GM18517 (cell line): ENCODE data around the gene RGS16.

Experiments
- ATAC-seq: cut with Tn5 transposase; IDR thresholded peaks from one replicate; pipeline ENCODE4 v1.9.1; 2021; ENCODE audit warnings: mild to moderate bottlenecking, moderate library complexity; ENCODE audit not compliant: unreplicated experiment

RGS16 gene

DNA sequence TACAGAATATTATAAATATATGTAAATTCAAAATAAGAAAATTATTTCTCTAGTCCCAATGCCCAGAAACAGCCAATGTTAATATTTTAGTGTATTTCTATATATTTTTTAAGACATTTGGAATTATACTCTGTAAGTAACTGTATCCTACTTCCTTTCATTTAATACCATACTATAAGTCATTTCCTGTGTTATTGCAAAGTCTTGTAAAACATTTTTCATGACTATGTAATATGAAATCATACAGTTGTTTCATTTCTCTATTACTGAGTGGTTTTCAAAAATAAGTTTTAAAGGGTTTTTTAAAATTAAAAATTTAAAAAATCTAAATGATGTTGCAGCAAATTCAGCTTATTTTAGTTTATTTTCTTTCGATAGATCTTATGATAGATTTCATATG, 17.1 kb downstream of the RGS16 start:
- no peak for ATAC-seq

- ATAC-seq = no peak
These were observed 17.8 kb downstream of the RGS16 start for GRCh38 chr1:182586380-182586779.

- ATAC-seq = no peak
These were observed 19.4 kb downstream of the RGS16 start for GRCh38 chr1:182584746-182585145.

- no peak for ATAC-seq
These were observed 23.5 kb downstream of the RGS16 start for GRCh38 chr1:182580736-182581135.

DNA sequence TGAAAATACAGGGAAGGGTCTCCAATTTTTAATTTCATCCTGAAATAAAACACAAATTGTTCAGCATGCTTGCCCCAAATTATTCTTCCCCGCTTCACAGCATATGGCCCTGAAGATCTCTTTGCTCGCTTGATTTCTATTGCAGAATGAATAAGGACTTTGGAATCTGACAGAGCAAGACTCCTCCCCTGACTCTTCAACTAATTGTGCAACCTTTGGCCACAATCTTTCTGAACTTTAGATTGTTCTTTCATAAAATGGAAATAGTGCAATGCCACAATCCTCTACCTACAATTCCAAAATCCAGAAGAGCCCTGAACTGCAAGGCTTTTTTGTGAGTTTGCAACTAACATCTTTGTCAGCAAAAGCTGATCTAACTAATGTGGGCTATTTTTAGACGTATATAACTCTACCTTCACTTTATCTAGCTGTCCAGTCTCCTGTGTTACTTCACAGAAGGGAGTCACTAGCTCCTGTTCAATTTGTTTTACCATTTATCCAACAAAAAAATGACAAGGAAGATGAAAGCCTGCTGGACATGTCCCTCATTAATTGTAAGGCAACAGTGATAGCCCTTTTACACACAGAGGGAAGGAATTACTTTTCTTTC, 28.5 kb downstream of the RGS16 start:
- ATAC-seq = no peak

GRCh38 chr1:182574156-182574555, 30.0 kb downstream of the RGS16 start:
- no peak for ATAC-seq

DNA sequence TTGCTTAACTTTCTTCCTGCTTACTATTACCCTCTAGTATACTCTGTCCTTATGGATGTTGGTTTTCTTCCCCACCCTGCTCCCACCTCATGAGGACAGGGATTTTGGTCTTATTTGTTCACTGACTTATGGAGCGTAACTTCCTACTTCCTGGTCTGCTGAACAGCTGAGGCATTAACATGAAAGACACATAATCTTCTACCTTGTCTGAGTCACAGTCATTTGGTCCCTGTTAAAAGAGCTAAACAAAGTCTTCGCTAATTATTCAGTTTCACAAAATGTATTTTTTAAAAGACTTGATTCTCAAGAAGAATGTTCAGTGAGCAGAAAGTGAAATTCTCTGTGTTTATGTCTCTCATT, 33.6 kb downstream of the RGS16 start:
- ATAC-seq = no peak

DNA sequence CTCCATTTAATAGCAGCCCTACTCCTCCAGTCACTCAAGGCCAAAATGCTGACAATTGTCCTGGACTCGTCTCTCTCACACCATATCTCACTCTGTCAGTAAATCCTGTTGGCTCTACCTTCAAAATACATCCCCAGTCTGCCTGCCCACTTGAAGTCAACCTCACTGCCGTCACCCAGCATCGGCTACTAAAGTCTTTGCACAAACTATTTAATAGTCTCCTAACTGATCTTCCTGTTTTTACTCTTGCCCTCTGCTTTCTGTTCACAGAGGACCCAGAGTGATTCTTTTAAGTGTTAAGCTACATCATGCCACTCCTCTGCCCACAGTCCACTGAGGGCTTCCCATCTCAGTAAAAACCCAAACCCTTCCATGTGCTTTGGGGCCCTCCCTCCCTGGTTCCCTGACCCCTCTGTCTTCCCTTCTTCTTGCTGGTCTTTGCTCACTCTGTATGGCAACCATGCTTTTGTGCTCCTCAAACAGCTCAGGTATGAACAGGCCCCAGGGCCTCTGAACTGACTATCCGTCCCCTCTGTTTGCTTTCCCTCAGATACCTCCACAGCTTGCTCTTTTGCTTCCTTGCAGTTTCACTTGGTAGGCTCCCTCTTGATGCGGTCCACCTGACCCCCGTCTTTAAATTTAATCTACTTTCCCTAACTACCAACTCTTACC, 34.1 kb downstream of the RGS16 start:
- no peak for ATAC-seq

DNA sequence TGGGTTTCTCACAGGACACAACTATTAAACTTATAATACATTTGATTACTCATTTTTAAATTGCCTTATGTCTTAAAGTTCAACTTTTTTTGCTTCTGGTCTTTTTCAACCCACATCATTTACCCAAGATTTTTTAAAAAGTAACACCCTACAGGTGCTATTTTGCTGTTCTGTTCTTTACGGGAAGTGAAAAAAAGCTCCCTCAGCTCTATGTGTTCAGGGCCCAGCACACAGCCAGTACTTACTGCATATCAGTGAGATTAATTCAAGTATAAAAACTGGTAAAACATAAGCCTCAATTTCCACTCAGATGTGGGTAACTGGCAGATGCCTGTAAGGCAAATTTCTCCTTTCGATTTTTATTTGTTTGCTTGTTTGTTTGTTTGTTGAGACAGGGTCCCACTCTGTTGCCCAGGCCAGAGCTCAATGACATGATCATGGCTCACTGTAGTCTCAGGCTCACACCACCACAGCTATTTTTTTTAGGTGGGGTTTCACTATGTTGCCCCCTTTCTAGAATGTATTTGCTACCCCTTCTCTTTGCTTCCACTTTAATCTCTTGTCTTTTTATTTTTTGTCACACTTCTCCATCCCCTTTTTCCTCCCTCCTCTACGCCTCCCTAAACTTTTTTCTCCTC, 35.4 kb downstream of the RGS16 start:
- ATAC-seq = no peak

GRCh38 chr1:182567629-182568028, 36.6 kb downstream of the RGS16 start:
- no peak for ATAC-seq

DNA sequence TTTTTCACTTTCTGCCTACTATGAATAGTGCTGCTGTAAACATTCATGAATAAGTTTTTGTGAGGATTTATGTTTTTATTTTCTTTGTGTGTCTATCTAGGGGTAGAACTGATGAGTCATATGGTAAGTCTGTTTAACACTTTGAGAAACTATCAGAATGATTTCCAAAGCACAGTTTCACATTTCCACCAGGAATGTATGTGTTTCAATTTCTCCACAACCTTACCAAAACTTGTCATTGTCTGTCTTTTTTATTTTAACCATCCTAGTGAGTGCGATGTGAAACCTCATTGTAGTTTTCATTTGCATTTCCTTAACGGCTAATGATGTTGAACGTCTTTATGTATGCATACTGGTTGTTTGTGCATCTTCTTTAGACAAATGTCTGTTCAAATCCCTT, 38.7 kb downstream of the RGS16 start:
- no peak for ATAC-seq

GRCh38 chr1:182564406-182565004, 39.7 kb downstream of the RGS16 start:
- ATAC-seq = no peak

DNA sequence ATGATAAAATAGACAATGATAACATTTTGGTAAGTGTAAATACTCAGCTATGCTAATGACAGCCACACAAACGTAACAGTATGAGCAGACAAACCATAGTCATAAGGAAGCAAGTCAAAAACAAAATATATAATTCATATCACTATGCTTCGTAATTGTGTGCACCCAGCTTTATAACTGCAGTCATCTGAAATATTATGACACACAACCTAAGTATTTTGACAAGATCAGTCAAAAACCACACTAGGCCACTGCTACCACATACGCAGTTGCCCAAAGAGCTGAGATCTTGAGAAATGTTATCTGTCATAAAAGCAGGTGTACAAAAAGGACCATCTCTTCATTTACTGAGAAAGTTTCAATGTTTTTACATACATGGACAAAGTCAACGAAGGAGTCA, 41.1 kb downstream of the RGS16 start:
- ATAC-seq = no peak

- ATAC-seq = no peak
These were observed 42.7 kb downstream of the RGS16 start for GRCh38 chr1:182561456-182561855.

DNA sequence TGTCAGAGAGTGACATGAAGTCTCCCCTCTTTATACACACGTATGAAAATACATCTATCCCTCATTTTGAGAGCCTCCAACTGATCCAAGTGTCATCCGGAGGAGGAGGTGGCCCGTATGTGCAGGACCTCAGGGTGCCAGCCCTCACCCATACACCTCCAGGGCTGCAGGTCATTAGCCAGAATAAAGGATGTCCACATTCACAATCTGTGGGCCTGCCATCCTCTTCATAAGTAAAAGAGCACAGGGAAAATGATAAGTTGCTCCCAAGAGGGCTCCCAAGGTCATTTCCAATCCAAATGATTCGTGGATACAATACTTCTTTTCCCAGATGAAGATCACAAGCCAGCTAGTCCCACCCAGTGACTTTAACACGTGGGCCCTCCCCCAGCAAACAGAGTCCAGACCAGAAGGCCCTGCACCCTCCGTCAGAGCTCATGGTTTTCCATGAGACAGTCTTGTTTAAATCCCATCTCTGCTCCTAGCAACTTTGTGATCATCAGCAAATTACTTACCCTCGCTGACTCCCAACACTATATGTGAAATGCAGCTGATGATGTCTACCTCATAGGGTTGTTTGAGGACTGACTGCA, 43.7 kb downstream of the RGS16 start:
- ATAC-seq = no peak

GRCh38 chr1:182556279-182556678, 47.9 kb downstream of the RGS16 start:
- ATAC-seq = no peak

DNA sequence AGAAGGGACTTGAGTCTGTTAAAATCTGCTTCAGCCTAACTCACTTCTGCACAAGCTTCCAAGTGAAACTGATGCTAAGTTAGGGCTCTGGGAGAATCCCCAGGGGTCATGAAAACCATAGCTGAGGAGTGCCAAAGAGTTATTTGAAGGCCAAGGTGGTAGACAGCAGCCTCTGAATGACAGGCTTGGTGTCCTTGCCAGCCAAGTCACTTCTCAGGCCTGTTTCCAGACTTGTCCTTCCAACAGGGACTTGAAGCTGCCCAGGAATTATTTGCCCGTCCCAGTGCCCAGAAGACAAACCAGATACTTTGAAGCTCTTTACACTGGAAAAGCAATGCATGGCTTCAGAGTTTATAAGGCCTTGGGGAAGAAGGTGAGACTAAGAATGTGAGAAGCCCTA, 48.7 kb downstream of the RGS16 start:
- ATAC-seq = no peak

DNA sequence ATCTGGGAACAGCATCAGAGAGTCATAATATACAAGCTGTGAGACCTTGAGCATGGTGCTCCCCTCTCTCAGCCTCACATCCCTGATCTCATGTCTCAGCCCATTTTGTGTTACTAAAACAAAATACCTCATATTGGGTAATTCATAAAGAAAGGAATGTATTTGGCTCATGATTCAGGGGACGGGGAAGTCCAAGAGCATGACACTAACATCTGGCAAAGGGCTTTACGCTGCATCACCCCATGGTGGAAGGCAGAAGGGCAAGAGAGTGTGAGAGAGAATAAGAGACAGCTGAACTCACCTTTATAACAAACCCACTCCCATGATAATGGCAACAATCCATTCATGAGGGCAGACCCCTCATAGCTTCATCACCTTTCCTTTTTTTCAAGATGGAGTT, 51.7 kb downstream of the RGS16 start:
- ATAC-seq = no peak

DNA sequence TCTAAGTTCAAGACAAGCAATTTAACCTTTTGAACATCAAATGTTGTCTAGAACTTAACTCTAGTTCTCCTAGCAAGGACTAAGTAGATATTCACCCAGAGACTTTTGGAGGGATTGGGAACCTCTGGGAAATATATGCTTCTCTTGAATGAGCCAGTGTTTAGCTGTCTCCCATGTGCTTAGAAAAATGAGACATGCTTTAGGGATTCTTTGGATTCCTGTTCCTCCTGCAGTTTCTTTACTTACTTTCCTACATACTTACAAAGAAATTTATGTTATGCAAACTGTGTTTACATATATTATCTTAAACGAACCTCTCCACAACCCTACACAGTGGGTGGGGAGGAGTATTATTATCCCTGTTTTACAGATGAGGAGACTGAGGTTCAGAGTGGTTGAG, 54.4 kb downstream of the RGS16 start:
- no peak for ATAC-seq

- no peak for ATAC-seq
These were observed 54.8 kb downstream of the RGS16 start for GRCh38 chr1:182549346-182549745.
